A549 (cell line): ENCODE data around the gene CRIP2.

Source experiments
- CEBPB ChIP-seq, 2 experiments: fragments of >200 bp in 1 of 2; sonication (Bioruptor Twin) in 1 of 2; formaldehyde crosslinking in 1 of 2; IDR thresholded peaks; 2 replicates each; pipeline ENCODE4 v1.6.1; 2012 to 2016
- CHD2 ChIP-seq: fragments of 150-350 bp; IDR thresholded peaks from 2 replicates; pipeline ENCODE4 v1.6.1; 2014; ENCODE audit warnings: low read length; ENCODE audit not compliant: partially characterized antibody
- CTCF ChIP-seq: fragments of >200 bp; sonication (Bioruptor Twin); formaldehyde crosslinking; IDR thresholded peaks from 3 replicates; pipeline ENCODE4 v1.5.1; 2016
- ELK1 ChIP-seq: fragments of 150-350 bp; IDR thresholded peaks from 2 replicates; pipeline ENCODE4 v1.6.1; 2014; ENCODE audit warnings: low read depth, mild to moderate bottlenecking, low read length
- ESRRA ChIP-seq: fragments of 150-350 bp; IDR thresholded peaks from 2 replicates; pipeline ENCODE4 v1.6.1; 2014; ENCODE audit warnings: mild to moderate bottlenecking, low read length, borderline replicate concordance
- MYC ChIP-seq: IDR thresholded peaks from 2 replicates; pipeline ENCODE4 v1.6.1; 2012; ENCODE audit warnings: mild to moderate bottlenecking, inconsistent platforms, low read length, improper control_type of control experiment, borderline replicate concordance
- POLR2A ChIP-seq: IDR thresholded peaks from 2 replicates; pipeline ENCODE4 v1.6.1; 2012; ENCODE audit warnings: mild to moderate bottlenecking, low read length
- POLR2AphosphoS2 ChIP-seq: conservative IDR thresholded peaks from 2 replicates; pipeline ENCODE4 v1.6.1; 2012; ENCODE audit warnings: low read length, improper control_type of control experiment, inconsistent platforms
- RCOR1 ChIP-seq: fragments of 150-350 bp; IDR thresholded peaks from 2 replicates; pipeline ENCODE4 v1.6.1; 2014; ENCODE audit warnings: antibody characterized with exemption, low read length, low read depth
- REST ChIP-seq: fragments of 200-600 bp; sonication (generic); IDR thresholded peaks from 2 replicates; pipeline ENCODE4 v1.6.1; 2016; ENCODE audit warnings: antibody characterized with exemption, mild to moderate bottlenecking, moderate library complexity
- SREBF2 ChIP-seq: fragments of 450-650 bp; IDR thresholded peaks from 2 replicates; pipeline ENCODE4 v1.6.1; 2014; ENCODE audit warnings: mild to moderate bottlenecking, moderate library complexity
- USF2 ChIP-seq: fragments of 450-650 bp; IDR thresholded peaks from 2 replicates; pipeline ENCODE4 v1.6.1; 2014; ENCODE audit warnings: antibody characterized with exemption

GRCh38 chr14:105485739-105486162, 11.1 kb downstream of the CRIP2 start:
- TF ChIP-seq REST (no peak), CTCF (peak; percentile 40; the same call in 2 of the 3 replicates), ESRRA (no peak), MYC (no peak), CEBPB (IDR thresholded peaks at IDR 0.05) (no peak), SREBF2 (no peak), USF2 (no peak), ELK1 (no peak), POLR2A (no peak), POLR2AphosphoS2 (no peak), RCOR1 (no peak), CHD2 (no peak)
